ENCODE results near the gene ACOT12.

The ACOT12 gene

DNA sequence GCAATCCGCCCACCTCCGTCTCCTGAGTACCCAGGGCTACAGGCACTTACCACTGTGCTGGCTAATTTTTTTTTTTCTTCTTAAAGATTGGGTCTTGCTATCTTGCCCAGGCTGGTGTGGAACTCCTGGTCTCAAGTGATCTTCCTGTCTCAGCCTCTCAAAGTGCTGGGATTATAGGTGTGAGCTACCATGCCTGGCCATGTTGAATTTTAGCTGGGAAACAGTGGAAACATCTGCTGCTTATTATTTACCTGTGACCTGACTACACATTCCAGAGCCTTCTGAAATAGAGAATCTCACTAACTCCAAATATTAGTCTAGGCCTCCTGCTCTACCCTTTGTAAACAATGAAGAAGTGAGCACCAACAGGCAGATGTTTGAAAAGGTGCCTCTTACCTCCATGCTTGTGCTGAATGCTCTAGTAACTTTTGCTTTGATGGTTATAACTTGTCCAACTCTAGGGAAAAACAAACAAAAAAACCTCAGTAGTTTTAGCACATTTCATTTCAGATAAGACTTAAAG is 22.5 kb downstream of the ACOT12 start:
- FAIRE-seq = no peak
- no peak for DNase-seq (ENCODE audit: insufficient read length, low spot score)
- no peak for TF ChIP-seq POLR2A (IDR thresholded peaks at IDR 0.05; ENCODE audit: low read depth, low read length)

DNA sequence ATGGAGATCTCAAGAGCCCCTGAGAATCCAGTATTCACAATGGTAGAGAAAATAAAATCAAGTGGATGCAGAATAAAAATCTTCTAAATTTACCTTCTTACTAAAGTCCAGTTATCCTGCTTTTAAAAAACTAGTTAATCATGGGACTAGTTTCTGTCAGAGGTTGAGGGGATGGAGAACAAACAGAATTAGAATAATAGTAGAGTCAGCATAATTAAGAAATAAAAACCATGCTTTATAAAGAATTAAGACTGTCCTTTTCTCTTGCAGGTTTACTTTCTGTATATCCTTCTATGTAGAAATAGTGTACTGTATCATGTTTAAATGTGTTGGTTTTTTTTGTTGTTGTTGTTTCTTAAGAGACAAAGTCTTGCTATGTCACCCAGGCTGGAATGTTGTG is 23.0 kb downstream of the ACOT12 start:
- TF ChIP-seq POLR2A (IDR thresholded peaks at IDR 0.05; ENCODE audit: low read depth, low read length) = no peak
- no peak for FAIRE-seq
- no peak for DNase-seq (ENCODE audit: insufficient read length, low spot score)

DNA sequence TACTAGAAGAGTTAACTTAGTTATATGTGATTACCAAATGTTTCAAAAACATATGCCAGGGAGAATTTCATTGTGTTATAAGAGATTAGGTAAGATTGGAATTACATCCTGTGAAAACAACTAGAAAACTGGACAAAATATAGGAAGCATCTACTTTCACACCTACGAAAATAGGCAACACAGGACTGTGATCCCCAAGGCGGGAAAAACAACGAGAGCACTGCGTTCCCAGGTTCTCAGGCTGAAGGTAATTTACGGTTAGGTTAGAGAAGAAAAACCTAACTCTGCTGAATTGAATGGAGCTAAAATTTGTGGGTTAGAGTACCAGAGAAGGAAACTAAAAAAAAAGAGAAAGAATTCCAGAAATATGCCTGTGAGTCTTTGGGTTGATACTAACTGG is 28.4 kb downstream of the ACOT12 start:
- TF ChIP-seq POLR2A (IDR thresholded peaks at IDR 0.05; ENCODE audit: low read depth, low read length) = no peak
- DNase-seq (ENCODE audit: insufficient read length, low spot score) = no peak
- no peak for FAIRE-seq

DNA sequence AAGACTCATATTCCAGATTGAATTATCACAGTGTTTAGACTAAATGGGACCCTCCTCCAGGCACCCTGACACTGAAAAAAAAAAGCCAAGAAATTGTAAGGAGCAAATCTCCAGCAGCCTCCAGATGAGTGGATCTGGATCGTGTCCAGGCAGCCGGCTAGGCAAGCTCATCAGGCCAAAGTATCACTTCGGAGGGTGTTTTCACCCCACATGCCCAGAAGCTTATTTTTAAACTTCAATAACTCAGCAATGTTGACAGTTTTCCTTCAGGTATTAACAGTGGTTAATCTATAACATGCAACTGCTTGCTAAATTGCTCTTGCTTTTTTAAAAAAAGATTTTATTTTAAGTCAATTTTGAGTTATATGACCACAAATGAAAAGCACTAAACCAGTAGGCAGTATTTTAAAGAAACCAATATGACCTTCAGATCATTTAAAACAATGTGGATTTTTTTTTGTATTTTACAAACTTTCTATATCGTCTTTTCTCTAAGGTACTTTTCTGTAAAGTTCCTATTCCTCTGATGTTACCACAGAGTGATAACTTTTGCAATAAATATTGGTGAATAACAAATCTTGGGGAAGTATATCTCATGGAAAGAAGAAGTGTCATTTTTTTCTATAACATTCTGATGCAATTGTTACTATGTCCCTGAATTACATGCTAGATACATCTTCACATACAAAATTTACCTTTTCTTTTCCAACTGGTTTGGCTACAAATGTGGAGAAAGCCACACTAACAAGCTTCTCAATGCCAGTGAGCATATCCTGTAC is 30.7 kb downstream of the ACOT12 start:
- no peak for TF ChIP-seq POLR2A (IDR thresholded peaks at IDR 0.05; ENCODE audit: low read depth, low read length)
- DNase-seq (ENCODE audit: insufficient read length, low spot score) = no peak
- FAIRE-seq = no peak

DNA sequence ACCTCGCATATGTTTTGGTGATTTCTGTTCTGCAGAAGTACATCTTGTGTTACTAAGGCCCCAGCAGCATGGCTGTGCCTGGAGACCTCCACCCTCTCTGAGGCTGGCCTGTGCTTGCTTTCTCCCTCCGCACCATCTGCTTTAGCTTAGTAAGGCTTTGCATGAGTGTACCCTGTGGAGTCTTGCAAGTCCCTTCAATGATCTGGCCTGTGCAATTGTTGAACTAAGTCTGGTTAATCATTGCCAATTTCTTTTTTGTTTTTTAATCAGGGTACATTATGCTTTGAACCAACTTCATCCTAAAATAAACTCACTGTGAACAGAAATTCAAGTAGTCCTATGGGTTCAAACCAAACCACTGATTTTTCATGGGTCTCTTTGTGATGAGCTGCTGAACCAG is 32.3 kb downstream of the ACOT12 start:
- FAIRE-seq = no peak
- no peak for DNase-seq (ENCODE audit: insufficient read length, low spot score)
- no peak for TF ChIP-seq POLR2A (IDR thresholded peaks at IDR 0.05; ENCODE audit: low read depth, low read length)

DNA sequence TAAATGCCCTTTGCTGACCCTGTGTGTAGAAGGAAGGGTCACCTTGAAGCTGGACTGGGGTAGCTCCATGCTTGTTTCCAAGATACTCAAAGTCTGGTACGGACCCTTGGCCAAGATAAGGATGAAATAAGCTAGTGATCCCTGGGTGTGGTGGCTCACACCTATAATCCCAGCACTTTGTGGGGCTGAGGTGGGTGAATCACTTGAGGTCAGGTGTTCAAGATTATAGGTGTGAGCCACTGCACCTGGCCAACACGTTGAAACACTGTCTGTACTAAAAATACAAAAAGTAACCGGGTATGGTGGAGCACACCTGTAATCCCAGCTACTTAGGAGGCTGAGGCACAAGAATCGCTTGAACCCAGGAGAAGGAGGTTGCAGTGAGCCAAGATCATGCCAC is 33.3 kb downstream of the ACOT12 start:
- FAIRE-seq (no peak), DNase-seq (ENCODE audit: insufficient read length, low spot score) (no peak)
- no peak for TF ChIP-seq POLR2A (IDR thresholded peaks at IDR 0.05; ENCODE audit: low read depth, low read length)

DNA sequence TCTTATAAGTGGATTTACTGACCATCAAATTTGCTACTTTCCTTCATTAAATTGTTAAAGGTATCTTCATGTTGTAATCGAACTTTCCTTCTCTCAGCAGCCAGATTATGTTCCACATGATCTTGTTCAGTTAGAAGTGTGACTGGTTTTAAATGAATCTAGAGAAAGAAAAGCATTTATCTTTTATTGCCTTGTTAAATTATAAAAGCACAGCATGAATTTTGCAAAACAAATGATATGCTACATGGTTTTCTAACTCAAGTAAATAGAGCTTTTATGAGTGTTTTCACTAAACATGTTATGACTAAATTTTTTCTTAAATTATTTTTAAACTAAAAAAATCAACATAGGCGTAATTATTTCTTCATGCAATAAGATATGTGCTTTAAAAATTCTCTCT is 34.1 kb downstream of the ACOT12 start:
- no peak for TF ChIP-seq POLR2A (IDR thresholded peaks at IDR 0.05; ENCODE audit: low read depth, low read length)
- no peak for FAIRE-seq
- DNase-seq (ENCODE audit: insufficient read length, low spot score) = no peak

DNA sequence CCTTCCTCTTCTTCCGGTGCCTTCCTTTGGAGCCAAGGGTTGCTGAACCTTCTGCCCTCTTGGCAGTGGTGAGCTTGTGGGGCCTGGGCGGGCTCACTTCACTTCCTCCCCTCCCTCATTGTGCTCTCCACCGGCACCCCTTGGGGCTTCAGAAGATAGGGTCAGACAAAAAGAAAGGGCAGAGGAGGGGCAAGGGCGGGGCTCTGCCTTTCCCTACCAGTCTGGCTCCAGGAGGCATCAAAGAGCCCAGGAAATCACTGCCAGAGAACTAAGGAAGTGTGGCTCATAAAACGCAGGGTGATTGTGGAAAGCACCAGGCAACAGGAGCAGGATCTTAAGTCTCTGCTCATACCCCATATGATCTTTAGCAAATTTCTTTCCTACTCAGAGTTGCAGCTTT is 34.8 kb downstream of the ACOT12 start:
- DNase-seq (ENCODE audit: insufficient read length, low spot score) (no peak), FAIRE-seq (no peak)
- no peak for TF ChIP-seq POLR2A (IDR thresholded peaks at IDR 0.05; ENCODE audit: low read depth, low read length)

DNA sequence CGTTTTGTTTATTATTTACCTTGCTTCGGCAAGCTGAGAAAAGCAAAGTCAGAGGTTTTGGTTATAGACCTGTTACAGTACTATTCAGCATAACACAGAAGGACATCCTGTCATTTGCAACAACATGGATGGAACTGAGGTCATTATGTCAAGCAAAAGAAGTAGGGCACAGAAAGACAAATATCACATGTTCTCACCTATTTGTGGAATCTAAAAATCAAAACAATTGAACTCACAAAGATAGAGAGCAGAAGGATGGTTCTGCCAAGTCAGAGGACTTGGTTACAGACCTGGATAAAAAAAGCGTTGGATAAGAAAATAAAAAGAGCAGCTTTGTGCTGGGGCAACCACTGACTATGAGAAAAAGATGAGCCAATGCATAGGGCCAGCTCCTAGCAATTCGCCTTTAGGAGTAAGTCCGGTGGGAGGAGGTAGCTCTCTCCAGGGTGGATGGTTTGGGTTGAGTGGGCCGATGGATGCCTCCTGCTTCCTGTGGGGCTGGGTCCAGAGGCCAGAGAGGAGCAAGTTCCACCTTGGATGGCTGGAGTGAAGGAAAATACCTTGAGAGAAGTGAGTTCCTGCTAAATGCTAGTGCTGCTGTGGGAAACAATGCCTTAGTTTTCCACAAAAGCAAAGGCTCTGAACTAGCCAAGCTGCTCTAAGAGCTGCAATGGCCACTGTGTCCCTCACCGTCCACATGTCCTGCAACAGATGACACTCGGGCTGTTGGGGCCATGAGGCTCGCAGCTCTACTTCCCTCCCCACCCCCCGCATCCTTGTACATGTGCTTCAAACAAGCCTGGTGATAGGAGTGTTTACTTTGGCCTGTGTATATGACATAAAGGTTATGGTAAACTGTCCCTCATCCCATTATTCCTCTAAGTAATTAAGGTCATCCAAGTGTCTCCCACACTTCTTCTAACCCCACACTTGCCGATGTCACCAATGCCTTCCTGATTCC is 38.4 kb downstream of the ACOT12 start:
- no peak for TF ChIP-seq POLR2A (IDR thresholded peaks at IDR 0.05; ENCODE audit: low read depth, low read length)
- DNase-seq (ENCODE audit: insufficient read length, low spot score) = no peak
- no peak for FAIRE-seq

DNA sequence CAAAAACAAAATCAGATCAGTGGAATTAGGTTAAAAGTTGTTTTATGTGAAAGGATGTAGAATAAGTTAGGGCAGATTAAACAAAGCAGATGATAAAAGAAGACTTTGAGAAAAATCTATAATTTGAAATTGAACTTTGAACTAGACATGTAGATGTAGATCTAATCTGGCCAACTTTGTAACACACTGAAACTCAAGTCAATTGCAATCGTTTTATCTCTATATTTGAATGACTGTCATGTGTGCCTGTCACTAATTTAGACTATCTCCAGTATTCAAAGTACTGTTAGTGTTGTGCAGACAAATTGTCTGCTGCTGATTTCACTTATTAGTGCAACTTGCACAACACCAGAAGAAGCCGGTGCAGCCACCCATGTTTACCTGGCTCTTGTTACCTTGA is 39.8 kb downstream of the ACOT12 start:
- DNase-seq (ENCODE audit: insufficient read length, low spot score) (no peak), FAIRE-seq (no peak)
- TF ChIP-seq POLR2A (IDR thresholded peaks at IDR 0.05; ENCODE audit: low read depth, low read length) = no peak

DNA sequence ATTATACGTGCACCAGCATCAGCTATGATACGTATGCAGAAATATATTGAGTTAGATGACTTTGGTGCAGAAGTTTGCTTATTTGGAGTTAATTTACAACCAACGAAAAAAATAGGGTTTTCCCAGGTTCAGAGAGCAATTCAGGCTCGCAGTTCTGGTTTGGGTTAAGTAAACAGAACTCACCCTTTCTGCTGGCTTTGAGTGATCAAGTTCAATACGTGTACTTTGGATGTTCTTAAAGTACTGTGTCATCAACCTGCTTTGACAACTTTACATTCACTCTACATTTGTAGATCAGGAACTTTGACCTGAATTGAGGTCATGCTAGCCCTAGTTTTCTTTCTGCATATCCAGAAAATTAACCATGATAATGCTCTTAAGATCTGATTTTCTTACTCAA is 40.7 kb downstream of the ACOT12 start:
- DNase-seq (ENCODE audit: insufficient read length, low spot score) = no peak
- FAIRE-seq = no peak
- TF ChIP-seq POLR2A (IDR thresholded peaks at IDR 0.05; ENCODE audit: low read depth, low read length) = no peak

DNA sequence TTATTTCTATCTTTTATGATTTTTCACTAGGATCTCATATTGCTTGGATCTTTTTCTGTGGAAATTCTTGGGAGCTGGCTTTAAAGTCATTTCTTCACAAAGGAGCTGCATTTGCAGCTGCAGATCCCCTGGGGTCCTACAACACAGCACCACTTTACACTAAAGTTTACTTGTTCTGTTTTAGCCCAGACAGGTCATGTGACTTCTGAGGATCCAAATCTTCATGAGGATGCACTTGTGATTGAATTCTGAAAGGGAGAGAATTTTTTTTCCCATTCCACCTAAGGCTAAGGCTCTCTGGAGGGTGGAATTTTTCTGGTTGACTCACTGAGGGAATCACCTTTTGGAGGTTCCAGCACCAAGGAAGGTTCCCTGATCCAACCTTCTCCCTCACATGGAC is 43.4 kb downstream of the ACOT12 start:
- no peak for TF ChIP-seq POLR2A (IDR thresholded peaks at IDR 0.05; ENCODE audit: low read depth, low read length)
- DNase-seq (ENCODE audit: insufficient read length, low spot score) = no peak
- FAIRE-seq = no peak

DNA sequence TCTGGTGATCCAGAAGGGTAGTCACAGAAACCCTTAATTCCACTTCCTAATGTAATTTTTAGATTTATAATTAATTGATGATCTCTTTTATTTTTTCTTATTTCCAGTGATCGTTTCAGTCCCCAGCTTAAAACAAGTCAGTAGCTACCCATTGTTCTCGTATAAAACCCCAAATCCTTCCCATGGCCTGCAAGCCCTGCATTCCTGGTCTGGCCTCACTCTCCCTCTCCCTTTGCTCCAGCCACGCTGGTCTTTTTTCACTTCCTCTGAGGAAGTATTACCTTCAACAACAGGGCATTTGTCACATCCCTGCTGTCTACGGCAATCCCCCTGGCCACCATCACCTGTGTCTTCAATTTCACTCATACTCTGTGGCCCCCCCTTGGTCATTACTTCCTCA is 44.8 kb downstream of the ACOT12 start:
- TF ChIP-seq POLR2A (IDR thresholded peaks at IDR 0.05; ENCODE audit: low read depth, low read length) = no peak
- no peak for DNase-seq (ENCODE audit: insufficient read length, low spot score)
- FAIRE-seq = no peak

DNA sequence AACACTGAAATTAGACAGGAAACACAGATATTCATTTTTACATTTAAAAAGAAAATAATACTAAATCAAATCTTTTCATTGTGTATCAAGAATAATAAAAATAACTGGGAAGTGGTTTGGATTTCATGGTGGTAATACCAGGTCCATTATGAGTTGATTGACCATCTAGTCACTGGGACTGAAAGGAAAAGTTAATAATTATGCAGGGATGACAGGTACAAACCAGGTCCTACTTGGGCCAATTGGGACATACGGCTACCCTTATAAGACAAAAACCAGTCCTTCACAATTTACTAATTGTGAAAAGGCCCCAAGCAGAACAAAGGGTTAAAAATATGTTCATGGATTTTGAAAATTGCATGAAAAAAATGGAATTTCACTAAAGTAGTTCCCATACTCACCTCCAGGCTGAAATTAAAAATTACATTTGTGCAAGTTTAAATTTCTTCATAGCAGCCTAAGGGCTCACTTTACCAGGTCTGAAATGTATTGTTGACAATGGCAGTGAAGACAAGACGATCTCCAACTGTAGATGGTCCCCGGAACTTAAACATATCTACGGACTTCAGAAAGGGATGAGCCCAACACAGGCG is 48.4 kb downstream of the ACOT12 start:
- TF ChIP-seq POLR2A (IDR thresholded peaks at IDR 0.05; ENCODE audit: low read depth, low read length) = no peak

More for the DNA sequence above, 48.4 kb downstream of the ACOT12 start:
- no peak for DNase-seq (ENCODE audit: insufficient read length, low spot score)
- no peak for FAIRE-seq
